IMR-90 (cell line): ENCODE data around the gene GSTT2.

ENCODE experiments used
- CEBPB ChIP-seq: IDR thresholded peaks from 2 replicates; pipeline ENCODE4 v1.6.1; 2012; ENCODE audit warnings: low read depth, low read length, improper control_type of control experiment
- MAFK ChIP-seq: IDR thresholded peaks from 2 replicates; pipeline ENCODE4 v1.6.1; 2012; ENCODE audit warnings: low read depth, low read length, improper control_type of control experiment
- POLR2A ChIP-seq: IDR thresholded peaks from 2 replicates; pipeline ENCODE4 v1.6.1; 2012; ENCODE audit warnings: mild to moderate bottlenecking, low read depth, low read length
- RCOR1 ChIP-seq: IDR thresholded peaks from 2 replicates; pipeline ENCODE4 v1.6.1; 2012; ENCODE audit warnings: mild to moderate bottlenecking, low read length, improper control_type of control experiment; ENCODE audit not compliant: insufficient replicate concordance
- SMC3 ChIP-seq: fragments of 150-350 bp; IDR thresholded peaks from 2 replicates; pipeline ENCODE4 v1.6.1; 2016; ENCODE audit warnings: low read depth, mild to moderate bottlenecking, antibody characterized with exemption, low read length, moderate library complexity
- TF ChIP-seq, protein P1 (sequence below): conservative IDR thresholded peaks from 2 replicates; pipeline ENCODE4 v1.5.1; 2012; ENCODE audit warnings: mild to moderate bottlenecking, low read depth, low read length, improper control_type of control experiment

DNA sequence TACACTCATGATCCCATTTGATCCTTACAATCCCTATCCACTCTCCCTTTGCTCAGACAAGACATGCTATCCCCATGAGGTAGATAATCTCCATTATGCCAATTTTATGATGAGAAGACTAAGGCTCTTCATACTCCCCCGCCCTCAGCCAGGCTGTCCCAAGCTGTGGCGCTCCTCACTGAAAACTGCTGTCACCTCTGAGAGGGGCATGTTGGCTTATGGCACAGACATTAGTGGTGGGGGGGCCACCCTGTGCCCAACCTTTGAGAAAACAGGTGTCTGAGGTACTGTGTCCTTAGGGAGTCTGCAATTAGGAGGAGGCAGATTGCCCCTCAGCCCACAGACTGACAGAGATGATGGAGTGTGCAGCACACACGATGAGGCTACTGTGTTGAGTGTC lies 10.9 kb upstream of the GSTT2 start:
- TF ChIP-seq, protein P1, sequence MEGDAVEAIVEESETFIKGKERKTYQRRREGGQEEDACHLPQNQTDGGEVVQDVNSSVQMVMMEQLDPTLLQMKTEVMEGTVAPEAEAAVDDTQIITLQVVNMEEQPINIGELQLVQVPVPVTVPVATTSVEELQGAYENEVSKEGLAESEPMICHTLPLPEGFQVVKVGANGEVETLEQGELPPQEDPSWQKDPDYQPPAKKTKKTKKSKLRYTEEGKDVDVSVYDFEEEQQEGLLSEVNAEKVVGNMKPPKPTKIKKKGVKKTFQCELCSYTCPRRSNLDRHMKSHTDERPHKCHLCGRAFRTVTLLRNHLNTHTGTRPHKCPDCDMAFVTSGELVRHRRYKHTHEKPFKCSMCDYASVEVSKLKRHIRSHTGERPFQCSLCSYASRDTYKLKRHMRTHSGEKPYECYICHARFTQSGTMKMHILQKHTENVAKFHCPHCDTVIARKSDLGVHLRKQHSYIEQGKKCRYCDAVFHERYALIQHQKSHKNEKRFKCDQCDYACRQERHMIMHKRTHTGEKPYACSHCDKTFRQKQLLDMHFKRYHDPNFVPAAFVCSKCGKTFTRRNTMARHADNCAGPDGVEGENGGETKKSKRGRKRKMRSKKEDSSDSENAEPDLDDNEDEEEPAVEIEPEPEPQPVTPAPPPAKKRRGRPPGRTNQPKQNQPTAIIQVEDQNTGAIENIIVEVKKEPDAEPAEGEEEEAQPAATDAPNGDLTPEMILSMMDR: no peak
- TF ChIP-seq SMC3 (no peak), MAFK (no peak), CEBPB (no peak), POLR2A (no peak), RCOR1 (no peak)
